DMS53 (cell line): ENCODE data around the gene PPARG.

Experiments used
- DNase-seq: peaks from one replicate; lab custom pipeline; 2025; lab: John Stamatoyannopoulos, UW

PPARG gene

DNA sequence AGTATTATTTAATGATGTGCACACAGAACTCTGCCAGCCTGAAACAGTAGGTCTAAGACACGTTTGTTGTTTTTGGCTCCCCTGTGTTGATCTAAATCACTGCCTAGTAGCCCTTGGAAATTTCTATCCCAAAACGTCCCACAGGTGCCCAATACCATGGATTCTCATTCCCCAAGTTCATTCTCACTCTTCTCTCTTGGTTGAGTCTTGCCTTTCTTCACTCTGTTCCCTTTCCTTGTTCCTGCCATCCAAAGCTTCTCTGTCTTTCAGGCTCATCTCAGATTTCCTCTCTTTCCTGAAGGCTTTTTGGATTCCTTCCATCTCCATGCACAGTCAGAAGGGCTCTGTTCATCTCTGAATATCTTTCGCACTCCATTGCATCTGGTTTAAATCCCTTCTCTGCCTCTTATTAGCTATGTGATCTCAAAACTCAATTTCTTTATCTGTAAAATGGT lies 54.2 kb downstream of the PPARG start:
- no peak for DNase-seq

DNA sequence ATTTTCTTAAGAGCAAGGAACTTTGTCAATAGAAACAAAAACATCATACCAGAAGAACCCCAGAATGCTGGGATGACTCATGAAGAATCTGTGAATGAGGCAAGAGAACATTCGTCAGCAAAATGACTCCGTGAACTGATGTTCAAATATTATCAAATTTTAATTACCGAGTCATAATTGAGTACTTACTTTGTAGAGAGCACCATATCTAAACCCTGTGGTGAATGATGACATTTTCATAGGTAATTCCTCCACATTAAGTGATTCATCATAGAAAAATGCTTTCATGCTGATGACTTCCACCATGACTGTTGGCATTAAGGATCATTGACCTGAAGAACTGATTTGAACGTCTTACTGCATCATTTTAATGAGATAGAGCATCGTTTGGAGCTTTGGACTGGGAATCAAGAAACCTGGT lies 56.3 kb downstream of the PPARG start:
- no peak for DNase-seq

DNA sequence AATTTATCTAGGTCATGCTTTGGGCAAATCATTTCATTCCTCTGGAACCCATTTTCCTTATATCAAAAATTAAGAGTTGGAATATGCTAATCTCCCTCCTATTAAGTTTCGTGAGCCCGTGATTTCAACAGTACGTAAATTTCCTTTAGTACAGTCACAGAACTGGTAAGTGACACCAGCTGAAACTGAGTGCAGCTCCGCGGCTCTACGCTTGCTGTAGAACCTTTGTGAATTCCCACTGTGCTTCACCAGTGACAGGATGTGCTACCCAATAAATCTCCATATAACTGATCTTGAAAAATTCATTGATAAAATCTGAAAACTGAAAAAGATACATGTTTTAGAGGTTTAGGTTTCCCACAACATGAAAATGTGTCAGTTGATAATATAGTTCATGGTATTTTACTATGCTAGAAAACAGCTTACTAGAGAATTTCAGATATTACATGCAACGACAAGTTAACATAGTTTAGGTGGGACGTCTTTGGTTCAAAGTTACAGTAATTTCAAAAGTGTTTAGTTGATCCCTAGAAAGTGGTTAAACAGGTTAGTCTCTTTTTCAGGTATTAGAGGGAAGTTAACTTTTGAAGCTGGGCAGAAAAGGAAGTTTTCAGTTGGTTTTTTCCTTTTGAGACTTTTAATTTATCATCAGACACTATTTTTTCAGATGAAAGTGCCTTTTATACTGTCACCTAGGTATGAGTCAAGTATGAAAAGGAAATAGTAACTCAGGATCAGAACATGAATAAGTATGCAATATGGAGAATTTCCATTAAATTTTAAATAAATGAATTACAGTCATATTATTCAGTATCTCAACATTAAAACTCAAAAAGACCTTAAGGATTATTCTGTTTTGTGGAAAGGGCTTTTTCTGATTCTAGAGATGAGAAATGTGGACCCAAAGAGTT lies 57.0 kb downstream of the PPARG start:
- no peak for DNase-seq

DNA sequence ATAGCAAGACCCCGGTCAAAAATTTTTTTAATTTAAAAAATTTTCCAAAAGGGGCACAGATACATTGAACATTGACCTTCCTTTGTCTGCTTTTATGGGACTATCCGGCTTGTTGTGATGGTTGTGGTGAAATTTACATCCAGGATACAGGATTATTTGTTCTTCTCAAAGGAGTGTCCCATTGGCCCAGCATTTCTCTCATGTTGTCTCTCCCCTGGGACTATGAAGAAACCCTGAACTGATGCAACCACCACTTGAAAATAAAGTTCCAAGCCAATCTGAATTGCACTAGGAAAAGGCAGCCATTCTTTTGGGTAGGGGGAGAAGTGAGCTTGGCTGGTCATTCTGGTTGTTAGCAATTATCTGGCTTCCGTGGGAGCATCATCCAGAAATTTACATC lies 58.4 kb downstream of the PPARG start:
- DNase-seq = no peak

DNA sequence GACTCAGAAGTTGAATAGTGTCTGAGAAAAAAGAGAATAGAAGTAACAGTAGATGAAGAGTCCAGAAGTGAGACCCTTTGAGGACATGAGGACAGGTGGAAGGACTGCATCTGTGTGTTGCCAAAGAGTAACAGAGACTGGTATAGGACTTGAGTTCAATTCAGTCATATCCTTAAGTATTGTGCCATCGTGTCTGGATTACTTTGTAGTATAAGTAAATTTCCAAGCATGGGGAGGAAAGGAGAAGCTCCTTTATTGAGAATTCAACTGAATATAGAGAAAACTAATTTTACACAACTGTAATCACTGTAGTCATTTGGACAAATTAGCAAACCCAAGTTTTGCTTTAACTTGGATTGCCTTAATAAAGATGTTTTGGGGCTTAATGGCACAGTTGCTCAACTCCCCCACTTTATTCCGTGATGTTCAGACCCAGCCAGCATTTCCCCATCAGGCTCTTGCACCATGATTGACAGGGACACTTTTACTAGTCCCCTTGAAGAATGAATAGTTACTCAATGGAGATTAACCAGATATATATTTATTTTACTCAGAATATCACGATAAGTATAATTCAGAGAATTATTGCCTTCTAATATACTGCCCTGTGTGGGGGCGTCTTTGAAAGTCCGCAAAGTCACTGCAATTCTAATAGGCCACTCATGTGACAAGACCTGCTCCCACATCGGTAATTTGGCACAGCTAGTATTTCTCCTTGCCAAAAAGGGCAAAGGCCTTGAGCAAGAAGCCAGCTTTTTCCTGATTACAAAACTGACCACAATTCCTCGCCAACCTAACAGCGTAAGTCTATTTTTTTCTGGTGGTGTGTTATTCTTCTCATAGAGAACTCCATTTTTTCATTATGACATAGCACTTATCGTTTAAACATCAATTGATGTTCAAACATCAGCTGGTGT lies 61.3 kb downstream of the PPARG start:
- no peak for DNase-seq

DNA sequence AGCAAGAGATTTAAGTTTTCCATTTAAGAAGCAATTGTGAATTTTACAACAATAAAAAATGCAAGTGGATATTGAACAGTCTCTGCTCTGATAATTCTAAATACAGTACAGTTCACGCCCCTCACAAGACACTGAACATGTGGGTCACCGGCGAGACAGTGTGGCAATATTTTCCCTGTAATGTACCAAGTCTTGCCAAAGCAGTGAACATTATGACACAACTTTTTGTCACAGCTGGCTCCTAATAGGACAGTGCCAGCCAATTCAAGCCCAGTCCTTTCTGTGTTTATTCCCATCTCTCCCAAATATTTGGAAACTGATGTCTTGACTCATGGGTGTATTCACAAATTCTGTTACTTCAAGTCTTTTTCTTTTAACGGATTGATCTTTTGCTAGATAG lies 62.3 kb downstream of the PPARG start:
- no peak for DNase-seq

DNA sequence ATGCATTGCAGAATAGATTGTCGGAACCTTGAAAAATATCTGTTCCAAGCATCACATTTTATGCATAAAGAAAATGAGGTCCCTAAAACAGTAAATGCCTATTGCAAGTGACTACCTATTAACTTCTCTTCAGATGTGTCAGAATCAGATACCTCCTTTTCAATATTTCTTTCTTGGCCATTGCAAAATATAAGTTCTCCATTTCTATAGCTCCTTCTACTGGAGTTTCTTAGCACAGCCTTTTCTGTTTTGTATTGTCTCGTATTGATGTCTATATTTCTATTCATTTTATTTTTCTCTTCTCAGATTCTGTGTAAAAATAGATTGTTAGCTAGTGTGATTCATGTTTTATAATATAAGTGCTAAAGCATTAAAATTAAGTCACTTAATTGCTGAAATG lies 63.4 kb downstream of the PPARG start:
- no peak for DNase-seq

DNA sequence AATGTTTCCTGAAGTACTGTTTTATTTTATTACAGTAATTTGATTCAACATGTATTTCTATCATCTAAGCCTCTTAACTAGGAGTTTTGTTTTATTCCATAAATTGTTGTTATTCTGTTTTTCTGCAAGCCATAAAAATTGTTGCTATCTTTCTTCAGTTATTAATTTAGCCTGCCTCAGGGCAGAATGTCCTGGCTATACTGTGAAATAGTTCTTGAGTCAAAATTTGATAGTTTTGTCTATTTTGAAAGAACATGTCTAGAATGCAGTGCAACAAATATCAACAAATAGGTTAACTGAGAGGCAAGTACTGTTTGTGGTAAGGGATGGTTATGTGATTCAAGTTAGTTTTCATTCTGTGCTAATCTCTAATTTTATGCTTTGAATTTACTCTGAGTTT lies 63.9 kb downstream of the PPARG start:
- no peak for DNase-seq

DNA sequence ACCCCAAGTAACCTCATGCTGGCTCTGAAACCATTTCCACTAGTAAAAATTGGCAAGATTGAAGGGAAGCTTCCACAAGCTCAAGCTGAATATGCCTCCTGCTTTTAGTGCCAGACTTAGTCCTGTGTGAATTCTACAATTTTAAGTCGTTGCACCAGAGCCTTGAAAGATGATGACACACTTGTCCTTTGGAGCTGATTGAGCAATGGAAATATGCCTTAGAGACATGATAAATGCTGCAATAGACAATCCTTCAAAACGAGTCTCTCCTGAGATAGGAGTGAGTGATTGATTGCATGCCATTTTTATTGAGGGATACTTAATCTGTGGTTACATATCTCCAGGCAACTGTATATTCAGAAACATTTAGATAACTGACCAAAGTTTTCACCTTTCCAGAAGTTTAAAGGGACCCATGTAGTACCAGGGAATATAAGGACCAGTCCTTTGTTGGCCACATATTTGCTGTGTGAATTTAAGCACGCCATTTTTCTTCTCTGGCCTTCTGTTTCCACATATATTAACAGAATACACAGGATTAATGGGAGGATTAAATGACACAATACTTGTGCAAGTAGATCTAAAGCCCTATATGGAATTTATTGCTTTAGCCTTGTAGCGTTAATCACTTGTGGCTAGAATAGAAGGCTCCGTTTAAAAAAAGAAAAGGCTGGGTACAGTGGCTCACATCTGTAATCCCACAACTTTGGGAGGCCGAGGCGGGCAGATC lies 65.1 kb downstream of the PPARG start:
- no peak for DNase-seq

DNA sequence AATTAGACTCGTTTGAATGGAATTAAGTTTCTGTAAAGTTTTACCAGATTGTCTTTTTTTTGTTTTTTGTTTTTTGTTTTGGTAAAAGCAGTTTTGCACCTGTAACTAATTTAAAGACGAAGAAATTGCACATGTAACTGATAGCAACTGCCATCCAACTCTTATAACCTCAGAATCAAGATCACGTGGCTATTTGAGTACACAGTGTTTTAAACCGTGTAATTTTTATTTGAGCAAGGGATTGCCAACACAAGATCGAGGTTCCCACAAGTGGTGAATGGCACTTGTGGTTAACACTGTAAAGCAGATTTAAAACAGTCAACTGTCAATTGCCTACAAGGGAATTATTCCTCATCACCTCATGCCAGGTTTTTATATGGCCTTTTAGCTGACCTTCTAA lies 67.3 kb downstream of the PPARG start:
- DNase-seq = peak; percentile 9

DNA sequence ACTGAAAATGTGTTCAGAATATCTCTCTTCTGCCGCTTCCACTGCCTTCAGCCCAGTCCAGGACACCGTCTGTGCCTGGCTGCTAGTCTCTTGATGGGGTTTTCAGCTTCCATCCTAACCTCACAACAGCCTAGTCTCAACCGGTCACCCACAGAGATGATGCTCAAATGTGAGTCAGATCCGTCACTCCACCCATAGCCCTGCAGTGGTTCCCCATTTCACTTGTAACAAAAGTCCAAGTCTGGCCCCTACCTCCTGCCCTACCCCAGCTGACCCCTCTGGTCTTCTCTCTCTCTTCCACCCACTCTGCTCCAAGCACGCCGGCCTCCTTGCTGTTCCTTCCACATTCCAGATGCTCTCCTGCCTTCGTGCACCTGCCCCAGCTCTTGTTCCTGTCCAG lies 68.1 kb downstream of the PPARG start:
- DNase-seq = no peak

DNA sequence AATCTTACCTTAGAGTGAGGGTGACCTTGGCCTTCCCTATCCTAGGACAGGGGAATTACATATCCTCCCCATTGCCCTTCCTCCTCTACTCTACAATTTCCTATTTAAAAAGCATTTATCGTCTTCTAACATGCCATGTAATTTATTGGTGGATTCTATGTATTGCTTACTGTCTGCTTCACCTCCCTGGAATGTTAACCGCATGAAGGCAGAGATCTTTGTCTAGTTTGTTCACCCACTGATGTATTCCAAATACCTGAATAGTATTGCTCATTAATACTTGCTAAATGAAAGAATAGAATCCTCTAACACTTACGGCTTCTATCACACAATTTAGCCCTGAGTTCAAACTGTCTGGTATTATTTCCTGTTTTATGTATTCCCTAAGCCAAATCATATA lies 68.6 kb downstream of the PPARG start:
- no peak for DNase-seq

DNA sequence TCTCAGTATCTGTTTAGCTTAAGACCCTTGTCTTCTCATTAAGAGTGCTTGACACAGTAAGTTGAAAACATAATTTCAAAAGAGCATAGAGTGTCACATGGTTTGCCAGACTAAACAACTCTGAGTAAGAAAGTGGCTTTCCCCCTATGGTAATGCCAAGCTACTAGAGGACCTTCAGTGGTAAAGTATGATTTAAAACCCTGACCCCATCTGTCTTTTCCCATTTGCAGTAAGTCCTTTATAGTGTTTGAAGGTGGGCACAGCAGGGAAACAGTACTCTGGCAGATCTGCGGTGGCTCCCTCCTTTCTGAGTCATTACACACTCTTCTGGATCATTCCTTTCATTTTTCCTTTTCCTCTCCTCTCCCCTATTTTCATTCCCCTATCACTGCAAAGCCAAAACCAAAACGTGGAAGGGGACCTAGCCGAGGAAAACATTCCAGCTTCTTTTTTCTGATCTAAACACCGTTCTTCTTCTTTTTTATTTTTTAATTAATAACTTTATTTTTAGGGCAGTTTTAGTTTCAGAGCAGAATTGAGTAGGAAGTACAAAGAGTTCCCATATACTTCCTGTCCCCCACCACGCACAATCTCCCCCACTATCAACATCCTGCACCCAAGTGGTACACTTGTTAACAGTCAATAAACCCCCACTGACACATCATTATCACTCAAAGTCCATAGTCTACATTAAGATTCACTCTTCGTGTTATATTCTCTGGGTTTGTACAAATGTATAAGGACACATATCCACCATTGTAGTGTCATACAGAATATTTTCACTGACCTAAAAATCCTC lies 74.7 kb downstream of the PPARG start:
- DNase-seq = no peak

DNA sequence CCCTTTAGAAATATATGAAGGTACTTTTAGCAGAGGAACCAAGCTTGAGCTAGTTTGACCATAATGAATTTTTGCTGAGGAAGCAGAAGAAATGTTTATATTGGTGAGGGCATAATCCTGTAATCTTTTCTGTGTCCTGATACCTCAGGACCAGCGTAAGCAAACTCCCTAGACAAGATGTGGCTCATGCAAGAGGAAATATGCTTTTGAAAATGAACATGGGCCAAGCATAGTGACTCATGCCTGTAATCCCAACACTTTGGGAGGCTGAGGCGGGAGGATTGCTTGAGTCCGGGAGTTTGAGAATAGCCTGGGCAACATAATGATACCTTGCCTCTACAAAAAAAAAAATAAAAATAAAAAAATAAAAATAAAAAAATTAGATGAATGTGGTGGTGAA lies 78.5 kb downstream of the PPARG start:
- no peak for DNase-seq

DNA sequence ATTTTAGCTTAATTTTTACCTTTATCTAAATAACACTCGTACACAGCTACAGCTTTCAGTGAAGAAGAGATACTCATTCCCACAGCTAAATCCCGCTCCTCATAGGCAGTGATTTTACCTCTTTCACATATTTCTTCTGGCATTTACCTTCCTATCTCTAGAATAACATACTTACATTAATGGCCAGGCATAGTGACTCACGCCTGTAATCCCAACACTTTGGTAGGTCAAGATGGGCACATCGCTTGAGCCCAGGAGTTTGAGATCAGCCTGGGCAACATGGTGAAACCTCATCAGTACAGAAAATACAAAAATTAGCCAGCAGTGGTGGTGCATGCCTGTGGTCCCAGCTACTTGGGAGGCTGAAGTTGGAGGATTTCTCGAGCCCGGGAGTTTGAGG lies 80.2 kb downstream of the PPARG start:
- no peak for DNase-seq

DNA sequence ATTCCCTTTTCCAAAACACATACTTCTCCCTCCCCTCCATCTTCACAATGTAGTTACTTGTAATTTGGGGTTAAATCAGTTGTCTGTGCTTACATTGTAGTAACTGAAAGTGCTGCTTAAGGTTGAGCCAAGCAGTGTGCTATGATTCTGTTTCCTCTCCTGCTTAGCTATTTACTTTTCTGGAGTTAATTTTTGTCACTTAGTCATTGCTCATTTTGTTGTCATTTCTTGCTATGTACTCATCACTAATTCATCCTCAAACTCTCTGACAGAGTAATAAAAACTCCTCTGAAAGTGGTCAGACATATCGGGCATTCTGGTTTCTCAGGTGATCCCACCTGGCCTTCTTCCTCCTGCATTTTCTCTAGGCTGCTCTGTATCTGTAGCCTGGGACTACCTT lies 80.7 kb downstream of the PPARG start:
- no peak for DNase-seq

DNA sequence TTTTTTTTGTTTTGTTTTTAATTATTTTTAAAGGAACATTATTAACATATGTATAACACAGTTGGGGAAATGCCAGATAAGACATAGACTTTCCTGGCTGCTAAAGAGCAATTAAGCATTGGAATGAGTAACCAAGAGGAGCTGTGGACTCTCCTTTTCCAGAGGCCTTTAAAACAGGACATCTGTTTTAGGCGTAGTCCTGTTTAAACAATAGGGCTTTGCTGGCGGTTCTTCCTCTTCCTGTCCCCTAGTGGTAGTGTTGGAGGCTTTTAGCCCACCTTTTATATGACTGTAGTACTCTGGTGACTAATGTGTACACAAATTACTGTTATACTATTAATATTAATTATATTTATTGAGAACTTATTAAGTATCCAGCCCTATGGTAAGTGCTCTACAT lies 81.9 kb downstream of the PPARG start:
- DNase-seq = peak; percentile 0

DNA sequence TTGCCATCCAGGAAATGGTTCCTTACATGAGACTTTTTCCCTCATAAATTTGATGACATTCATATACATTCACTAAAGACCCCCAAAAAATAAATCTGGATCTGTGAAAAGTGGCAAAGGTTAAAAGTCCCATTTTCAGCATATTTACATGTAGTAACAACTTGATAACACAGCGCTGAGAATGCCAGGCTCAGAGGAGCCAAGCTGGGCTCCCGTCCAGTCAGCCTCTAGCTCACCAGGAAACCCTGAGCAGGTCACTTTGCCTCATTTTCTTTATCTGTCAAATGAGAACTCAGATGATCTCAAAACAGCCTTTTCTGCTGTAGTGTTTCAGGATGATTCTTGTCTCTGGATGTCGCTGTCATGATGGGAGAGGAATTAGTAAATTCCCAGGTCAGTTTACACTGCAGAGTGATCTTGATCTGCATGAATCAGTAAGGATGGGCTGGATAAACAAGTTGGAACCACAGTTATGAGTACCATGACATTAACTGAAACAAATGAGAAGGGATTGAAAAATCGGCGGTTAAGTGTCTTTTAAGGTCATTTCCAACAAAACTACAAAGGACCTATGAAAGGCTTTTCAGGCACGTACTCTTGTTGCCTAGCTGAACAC lies 82.8 kb downstream of the PPARG start:
- DNase-seq = no peak

DNA sequence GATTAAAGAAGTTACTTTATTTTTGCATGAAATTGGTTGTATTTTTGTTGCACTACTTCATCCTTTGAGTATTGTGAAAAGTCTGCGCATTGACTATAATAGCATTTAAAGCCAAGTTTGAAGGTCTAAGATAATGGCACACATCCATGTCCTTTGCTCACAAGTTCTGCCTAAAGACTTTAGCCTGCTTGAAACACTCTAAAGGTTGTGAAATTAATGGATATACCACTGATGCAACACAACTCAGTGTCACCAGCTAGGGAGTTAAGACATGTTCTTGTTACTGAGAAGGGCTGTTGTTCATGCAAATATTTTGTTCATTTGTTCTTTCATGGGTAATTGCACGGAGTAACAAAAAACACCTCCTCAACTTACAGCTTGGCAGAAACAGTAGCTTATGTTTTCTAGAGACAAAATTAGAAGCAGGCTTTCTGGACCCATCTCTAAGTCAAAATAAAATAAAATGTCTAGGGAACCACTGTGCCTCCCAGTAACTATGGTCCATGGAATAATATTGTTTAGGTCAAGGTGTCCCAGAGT lies 83.9 kb downstream of the PPARG start:
- no peak for DNase-seq

DNA sequence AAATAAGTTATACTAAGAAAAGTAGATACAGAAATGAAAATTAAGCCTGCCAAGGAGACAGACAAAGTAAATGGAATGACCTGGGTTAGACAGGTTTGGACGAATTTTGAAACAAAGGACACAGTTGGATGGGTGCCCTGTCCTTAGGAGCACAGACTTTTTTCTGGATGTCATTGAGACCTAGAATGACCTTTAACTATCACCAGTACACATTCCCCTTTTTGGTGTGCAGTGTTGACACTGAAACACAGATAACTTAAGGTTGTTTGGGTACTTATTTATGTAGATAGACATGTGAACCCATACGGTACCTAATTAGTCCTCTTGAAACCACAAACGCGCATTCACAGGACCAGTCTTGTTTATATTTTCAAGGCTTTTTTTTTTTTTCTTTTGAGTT lies 86.7 kb downstream of the PPARG start:
- DNase-seq = no peak
